GM19023 (cell line): ENCODE data around the gene SVIL.

ENCODE experiments used
- ATAC-seq: cut with Tn5 transposase; IDR thresholded peaks from one replicate; pipeline ENCODE4 v1.9.1; 2021; ENCODE audit warnings: mild to moderate bottlenecking, moderate library complexity; ENCODE audit not compliant: unreplicated experiment

SVIL gene, protein sequence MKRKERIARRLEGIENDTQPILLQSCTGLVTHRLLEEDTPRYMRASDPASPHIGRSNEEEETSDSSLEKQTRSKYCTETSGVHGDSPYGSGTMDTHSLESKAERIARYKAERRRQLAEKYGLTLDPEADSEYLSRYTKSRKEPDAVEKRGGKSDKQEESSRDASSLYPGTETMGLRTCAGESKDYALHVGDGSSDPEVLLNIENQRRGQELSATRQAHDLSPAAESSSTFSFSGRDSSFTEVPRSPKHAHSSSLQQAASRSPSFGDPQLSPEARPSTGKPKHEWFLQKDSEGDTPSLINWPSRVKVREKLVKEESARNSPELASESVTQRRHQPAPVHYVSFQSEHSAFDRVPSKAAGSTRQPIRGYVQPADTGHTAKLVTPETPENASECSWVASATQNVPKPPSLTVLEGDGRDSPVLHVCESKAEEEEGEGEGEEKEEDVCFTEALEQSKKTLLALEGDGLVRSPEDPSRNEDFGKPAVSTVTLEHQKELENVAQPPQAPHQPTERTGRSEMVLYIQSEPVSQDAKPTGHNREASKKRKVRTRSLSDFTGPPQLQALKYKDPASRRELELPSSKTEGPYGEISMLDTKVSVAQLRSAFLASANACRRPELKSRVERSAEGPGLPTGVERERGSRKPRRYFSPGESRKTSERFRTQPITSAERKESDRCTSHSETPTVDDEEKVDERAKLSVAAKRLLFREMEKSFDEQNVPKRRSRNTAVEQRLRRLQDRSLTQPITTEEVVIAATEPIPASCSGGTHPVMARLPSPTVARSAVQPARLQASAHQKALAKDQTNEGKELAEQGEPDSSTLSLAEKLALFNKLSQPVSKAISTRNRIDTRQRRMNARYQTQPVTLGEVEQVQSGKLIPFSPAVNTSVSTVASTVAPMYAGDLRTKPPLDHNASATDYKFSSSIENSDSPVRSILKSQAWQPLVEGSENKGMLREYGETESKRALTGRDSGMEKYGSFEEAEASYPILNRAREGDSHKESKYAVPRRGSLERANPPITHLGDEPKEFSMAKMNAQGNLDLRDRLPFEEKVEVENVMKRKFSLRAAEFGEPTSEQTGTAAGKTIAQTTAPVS (N-terminal part only)

GRCh38 chr10:29634764-29635625 lies at the start of gene SVIL:
SVIL (minus strand) TSS chr10:29634971; CDS start chr10:29555058, 79,913 bp downstream.
- no peak for ATAC-seq

- no peak for ATAC-seq
These were observed 47.1 kb upstream of the SVIL start for GRCh38 chr10:29681676-29682448.

DNA sequence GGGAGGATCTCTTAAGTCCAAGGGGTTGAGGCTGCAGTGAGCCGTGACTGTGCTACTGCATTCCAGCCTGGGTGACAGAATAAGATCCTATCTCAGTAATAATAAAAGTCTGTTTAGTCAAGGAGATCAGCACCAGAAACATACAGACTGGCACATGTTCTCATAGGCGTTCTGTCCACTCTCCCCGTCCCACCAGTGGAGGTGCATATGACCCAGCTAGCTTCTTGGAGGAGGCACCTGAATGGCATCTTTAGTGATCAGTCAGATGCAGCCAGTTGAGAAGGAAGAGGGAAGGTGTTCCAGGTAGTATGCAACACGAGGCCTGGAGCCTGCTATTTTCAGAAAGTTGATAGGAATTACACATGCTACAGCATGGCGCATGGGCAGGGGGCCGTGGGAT lies 45.3 kb upstream of the SVIL start:
- no peak for ATAC-seq

GRCh38 chr10:29676732-29677131 lies 42.0 kb upstream of the SVIL start:
- ATAC-seq: no peak

GRCh38 chr10:29675984-29676383 lies 41.2 kb upstream of the SVIL start:
- no peak for ATAC-seq

DNA sequence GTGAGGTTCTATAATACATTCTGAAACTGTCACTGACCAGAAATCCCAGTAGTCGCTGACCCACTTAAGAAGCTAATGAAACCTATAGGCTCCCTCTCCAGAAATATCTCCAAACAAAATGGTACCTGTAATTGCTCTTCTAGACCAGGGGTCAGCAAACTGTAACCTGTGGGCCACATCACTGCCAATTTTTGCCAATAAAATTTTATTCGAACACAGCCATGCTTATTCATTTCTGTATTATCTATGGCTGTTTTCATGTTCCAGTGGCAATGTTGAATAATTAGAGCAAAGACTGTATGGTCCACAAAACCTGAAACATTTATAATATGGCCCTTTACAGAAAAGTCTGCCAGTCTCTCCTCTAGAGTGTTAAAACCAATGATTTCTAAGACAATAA lies 37.2 kb upstream of the SVIL start:
- no peak for ATAC-seq

- no peak for ATAC-seq
These were observed 36.5 kb upstream of the SVIL start for GRCh38 chr10:29671228-29671780.

- no peak for ATAC-seq
These were observed 36.0 kb upstream of the SVIL start for GRCh38 chr10:29670761-29671160.

DNA sequence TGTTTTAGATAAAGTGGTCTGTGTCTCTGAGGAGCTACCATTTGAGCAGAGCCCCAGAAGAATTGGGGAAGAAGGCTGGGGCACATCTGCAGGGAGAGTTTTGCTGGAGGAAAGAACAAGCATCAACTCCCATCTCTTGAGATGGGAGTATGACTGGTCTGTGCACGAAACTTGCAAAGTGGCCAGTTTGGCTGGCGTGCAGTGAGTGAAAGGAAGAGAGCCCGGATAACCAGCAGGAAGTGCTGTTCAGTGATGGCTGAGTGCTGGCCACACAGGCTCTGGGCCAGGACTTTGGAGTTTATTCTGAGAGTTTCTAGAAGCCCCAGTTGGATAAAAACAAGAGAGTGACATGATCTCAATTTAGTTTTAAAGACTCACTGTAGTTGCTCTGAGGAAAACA lies 34.4 kb upstream of the SVIL start:
- ATAC-seq: no peak

- ATAC-seq: no peak
These were observed 33.9 kb upstream of the SVIL start for GRCh38 chr10:29668628-29669027.

DNA sequence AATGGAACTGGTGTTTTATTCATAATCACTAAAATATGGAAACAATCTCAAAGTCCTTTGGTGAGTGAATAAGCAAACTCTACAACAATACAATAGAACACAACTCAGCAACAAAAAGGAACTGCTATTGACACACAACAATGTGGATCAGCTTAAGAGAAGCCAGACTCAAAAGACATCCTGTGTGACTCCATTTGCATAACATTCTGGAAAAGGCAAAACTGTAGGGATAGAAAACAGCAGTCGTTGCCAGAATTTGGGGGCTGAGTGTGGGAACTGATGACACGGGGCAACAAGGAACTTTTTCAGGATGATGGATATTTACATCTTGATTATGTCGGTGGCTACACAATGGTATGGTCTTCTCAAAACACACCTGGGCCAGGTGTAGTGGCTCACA lies 32.4 kb upstream of the SVIL start:
- ATAC-seq: no peak

GRCh38 chr10:29666201-29666600 lies 31.4 kb upstream of the SVIL start:
- ATAC-seq: no peak

DNA sequence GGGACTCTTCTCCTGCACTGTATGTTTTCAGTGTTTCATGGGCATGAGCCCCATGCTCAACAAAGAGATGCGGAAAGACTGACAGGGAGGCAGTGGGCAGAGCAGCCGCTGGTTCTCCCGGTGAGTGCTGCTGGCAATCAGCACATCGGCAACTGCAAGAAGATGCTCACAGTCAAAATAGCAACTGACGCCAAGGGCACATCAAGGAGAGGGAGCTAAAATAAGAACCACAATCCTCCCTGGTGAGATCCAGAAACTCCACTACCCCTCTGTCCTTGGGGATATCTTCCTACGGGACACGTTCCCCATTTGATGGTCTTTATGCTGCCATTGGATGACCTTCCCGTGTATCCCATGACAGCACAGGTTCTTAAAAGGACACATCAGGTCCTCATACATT lies 28.9 kb upstream of the SVIL start:
- no peak for ATAC-seq

DNA sequence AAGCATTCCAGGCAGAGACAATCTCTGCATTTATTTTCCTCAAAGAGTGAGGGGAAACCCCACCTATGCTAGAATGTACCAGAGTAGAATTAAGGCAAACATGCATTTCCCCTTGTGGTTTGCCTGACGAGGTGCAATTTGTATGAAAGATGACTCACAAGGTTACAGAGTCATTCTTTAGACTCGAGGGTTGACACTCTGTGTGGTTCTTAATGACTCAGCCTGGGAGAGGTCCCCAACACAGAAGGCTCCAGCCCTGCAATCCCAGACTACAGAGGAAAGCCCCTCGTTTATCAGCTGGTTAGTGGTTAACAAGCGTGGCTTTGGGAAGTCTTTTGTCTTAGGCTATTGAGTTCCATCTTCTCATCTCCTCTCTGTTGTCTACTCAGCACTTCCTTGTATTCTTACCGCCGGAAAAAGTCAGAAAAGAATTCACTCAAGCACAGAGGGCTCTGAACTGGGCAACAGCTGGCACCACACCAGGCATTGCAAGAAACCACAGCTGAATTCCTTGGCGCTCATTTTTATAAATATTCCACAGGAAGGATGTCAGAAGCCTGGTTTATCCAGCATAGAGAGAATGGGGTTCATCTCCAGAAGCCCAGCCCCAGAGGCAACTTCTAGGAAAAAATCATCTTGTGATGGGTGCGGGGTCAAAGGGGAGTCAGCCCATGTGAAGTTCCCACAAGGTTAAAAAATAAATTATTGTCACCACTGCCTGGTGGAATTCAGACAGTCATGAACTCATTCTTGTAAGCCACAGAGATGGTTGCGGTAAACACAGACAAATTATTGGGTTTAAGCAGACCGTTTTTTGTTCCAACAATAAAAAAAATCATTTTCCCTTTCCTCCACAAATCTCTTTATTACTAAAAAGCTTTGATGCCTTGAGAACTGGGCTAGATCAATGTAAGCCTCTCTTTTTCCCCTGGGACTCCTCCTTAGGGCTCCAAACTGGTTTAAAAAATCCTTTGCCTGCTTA lies 24.5 kb upstream of the SVIL start:
- ATAC-seq: peak; percentile 97

- no peak for ATAC-seq
These were observed 23.0 kb upstream of the SVIL start for GRCh38 chr10:29657719-29658274.

DNA sequence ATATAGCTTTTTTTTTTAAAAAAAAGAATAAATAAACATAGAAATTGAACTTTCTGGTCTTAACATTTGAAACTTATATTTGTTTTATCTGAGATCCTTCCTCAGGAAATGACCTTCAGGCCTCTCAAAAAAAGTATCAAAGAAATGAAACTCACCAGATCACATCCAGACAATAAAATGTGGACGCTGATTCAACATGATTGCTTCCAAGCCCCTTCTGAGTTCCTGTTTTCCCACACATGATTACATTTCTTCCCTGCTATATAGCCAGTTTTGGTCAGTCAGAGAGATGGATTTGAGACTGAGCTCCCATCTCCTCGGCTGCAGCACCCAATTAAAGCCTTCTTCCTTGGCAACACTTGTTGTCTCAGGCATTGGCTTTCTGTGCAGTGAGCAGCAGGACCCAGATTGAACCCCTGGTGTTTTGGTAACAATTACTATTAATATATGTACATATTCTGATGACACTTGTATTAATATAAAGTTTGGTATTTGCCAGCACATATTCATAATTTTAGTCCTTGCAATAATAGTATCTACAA lies 21.8 kb upstream of the SVIL start:
- no peak for ATAC-seq

DNA sequence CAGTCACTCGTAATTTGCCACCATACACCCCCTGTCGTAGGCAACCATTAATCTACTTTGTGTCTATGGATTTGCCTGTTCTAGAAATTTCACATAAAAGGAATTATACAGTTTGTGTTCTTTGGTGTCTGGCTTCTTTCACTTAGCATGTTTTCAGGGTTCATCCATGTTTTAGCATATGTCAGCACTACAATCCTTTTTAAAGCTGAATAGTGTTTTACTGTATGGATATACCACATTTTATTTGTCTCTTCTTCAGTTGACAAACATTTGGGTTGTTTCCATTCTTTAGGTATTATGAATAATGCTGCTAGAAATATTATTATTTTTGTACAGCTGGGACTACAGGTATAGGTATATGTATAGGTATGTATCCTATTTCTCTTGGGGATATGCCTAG lies 17.4 kb upstream of the SVIL start:
- ATAC-seq: no peak

- ATAC-seq: no peak
These were observed 17.0 kb upstream of the SVIL start for GRCh38 chr10:29651767-29652166.
